Measurements from ENCODE around the gene SCN4B. TPM values are rescaled to one million over a fixed set of nuclear protein-coding genes. Genes with fewer than 3 reads are reported as not detected.

The SCN4B gene
- total and polyA plus RNA-seq, 4 donors: 0.05 to 0.67 (median 0.42) TPM; not detected in 1

DNA sequence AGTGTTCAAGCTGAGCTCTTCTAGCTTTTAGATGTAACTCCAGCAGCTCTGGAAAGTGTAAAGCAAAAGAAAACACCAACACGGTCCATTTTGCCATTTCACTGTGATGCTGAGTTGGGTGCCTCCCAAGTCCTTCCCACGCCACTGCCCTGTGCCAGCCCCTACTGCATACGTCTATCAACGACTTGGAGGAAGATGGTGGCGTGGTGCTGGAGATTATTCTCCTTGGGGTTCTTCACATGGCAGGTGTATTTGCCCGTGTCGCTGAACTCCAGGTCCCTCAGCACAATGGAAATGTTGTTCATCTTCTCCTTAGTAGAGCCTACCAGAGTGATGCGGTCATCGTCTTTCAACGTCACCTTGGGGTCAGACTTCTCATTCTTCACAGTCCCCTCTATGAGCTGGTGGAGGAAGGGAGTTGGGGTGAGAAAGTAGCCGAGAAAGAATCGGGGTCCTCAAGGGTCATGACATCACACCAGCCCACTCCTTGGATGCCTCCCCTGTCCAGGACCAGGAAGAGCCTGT, 8.9 kb downstream of the SCN4B start:
- TF ChIP-seq, protein P1, sequence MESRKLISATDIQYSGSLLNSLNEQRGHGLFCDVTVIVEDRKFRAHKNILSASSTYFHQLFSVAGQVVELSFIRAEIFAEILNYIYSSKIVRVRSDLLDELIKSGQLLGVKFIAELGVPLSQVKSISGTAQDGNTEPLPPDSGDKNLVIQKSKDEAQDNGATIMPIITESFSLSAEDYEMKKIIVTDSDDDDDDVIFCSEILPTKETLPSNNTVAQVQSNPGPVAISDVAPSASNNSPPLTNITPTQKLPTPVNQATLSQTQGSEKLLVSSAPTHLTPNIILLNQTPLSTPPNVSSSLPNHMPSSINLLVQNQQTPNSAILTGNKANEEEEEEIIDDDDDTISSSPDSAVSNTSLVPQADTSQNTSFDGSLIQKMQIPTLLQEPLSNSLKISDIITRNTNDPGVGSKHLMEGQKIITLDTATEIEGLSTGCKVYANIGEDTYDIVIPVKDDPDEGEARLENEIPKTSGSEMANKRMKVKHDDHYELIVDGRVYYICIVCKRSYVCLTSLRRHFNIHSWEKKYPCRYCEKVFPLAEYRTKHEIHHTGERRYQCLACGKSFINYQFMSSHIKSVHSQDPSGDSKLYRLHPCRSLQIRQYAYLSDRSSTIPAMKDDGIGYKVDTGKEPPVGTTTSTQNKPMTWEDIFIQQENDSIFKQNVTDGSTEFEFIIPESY (IDR thresholded peaks at IDR 0.05): no peak
- TF ChIP-seq HNF4G (IDR thresholded peaks at IDR 0.05) (no peak), YY1 (IDR thresholded peaks at IDR 0.05) (no peak), EGR1 (IDR thresholded peaks at IDR 0.05; ENCODE audit: low read depth in 2 of 2) (no peak), RAD21 (IDR thresholded peaks at IDR 0.05) (no peak), RXRA (IDR thresholded peaks at IDR 0.05) (no peak), GABPA (IDR thresholded peaks at IDR 0.05 in 1 of 2, conservative IDR thresholded peaks at IDR 0.05 in 1 of 2) (no peak), TAF1 (conservative IDR thresholded peaks at IDR 0.05) (no peak)
- TF ChIP-seq, protein P2, sequence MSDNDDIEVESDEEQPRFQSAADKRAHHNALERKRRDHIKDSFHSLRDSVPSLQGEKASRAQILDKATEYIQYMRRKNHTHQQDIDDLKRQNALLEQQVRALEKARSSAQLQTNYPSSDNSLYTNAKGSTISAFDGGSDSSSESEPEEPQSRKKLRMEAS (IDR thresholded peaks at IDR 0.05): no peak
- TF ChIP-seq, protein P3, sequence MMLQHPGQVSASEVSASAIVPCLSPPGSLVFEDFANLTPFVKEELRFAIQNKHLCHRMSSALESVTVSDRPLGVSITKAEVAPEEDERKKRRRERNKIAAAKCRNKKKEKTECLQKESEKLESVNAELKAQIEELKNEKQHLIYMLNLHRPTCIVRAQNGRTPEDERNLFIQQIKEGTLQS (IDR thresholded peaks at IDR 0.05): no peak
- H3K4me3 ChIP-seq (ENCODE audit: low read depth in 1 of 3, low read length in 3 of 3): no peak overlapping the region
- no peaks in the 10 kb centered on the region for H3K36me3 ChIP-seq (ENCODE audit: control insufficient read depth in 4 of 4, insufficient read depth in 3 of 4, low read depth in 1 of 4, low read length in 3 of 4)
- no peaks in the 10 kb centered on the region for H3K9me3 ChIP-seq (ENCODE audit: control insufficient read depth in 4 of 4, low read length in 3 of 4)
- WGBS: 67% methylated on average over 12 of the region's 12 CpGs
- peaks cover 0 to 9% (median 0%) of the 10 kb centered on the region in 4 donors for H3K27me3 ChIP-seq (ENCODE audit: control insufficient read depth in 4 of 4, insufficient read depth in 4 of 4, low read length in 3 of 4)
- H3K4me1 ChIP-seq (ENCODE audit: control insufficient read depth in 4 of 4, insufficient read depth in 4 of 4, low read length in 3 of 4): peaks cover 0 to 11% (median 1%) of the 10 kb centered on the region in 4 donors
- no peak overlapping the region for H3K9ac ChIP-seq (ENCODE audit: low read depth in 1 of 2, low read length in 2 of 2)
- no peak for DNase-seq (ENCODE audit: low spot score)
- no peak overlapping the region for H3K27ac ChIP-seq (ENCODE audit: low read depth in 1 of 2, low read length in 2 of 2)

DNA sequence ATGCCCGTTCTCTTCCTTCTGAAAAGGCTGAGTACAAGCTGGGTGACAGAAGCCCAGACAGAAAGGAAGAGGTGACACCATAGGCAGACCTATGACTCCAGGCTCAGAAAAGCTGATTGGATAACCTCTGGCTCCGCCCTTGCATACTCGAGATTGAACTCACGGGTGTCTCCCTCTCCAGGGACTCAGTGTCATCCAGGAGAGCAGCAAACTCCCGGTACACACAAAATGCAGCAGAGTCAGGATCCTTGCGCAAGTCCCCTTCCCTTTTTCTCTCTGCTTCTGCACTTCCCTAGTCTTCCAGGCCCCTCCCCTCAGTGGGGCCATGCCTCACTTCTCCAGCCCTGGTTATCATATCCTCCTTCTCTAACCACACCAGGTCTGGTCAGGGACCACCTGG, 9.8 kb downstream of the SCN4B start:
- H3K27ac ChIP-seq (ENCODE audit: low read depth in 1 of 2, low read length in 2 of 2): no peak overlapping the region
- no peak for DNase-seq (ENCODE audit: low spot score)
- H3K9me3 ChIP-seq (ENCODE audit: control insufficient read depth in 4 of 4, low read length in 3 of 4): no peaks in the 10 kb centered on the region
- TF ChIP-seq YY1 (IDR thresholded peaks at IDR 0.05) (no peak), HNF4G (IDR thresholded peaks at IDR 0.05) (no peak), EGR1 (IDR thresholded peaks at IDR 0.05; ENCODE audit: low read depth in 2 of 2) (no peak), FOXA1 (IDR thresholded peaks at IDR 0.05) (no peak), HNF4A (conservative IDR thresholded peaks at IDR 0.05) (no peak), RXRA (IDR thresholded peaks at IDR 0.05) (no peak), SP1 (IDR thresholded peaks at IDR 0.05) (no peak), NR2F2 (IDR thresholded peaks at IDR 0.05) (no peak), TAF1 (conservative IDR thresholded peaks at IDR 0.05) (no peak), RAD21 (IDR thresholded peaks at IDR 0.05) (no peak), JUND (IDR thresholded peaks at IDR 0.05) (no peak), FOXA2 (IDR thresholded peaks at IDR 0.05) (no peak), GABPA (IDR thresholded peaks at IDR 0.05 in 1 of 2, conservative IDR thresholded peaks at IDR 0.05 in 1 of 2) (no peak)
- TF ChIP-seq, protein P4, sequence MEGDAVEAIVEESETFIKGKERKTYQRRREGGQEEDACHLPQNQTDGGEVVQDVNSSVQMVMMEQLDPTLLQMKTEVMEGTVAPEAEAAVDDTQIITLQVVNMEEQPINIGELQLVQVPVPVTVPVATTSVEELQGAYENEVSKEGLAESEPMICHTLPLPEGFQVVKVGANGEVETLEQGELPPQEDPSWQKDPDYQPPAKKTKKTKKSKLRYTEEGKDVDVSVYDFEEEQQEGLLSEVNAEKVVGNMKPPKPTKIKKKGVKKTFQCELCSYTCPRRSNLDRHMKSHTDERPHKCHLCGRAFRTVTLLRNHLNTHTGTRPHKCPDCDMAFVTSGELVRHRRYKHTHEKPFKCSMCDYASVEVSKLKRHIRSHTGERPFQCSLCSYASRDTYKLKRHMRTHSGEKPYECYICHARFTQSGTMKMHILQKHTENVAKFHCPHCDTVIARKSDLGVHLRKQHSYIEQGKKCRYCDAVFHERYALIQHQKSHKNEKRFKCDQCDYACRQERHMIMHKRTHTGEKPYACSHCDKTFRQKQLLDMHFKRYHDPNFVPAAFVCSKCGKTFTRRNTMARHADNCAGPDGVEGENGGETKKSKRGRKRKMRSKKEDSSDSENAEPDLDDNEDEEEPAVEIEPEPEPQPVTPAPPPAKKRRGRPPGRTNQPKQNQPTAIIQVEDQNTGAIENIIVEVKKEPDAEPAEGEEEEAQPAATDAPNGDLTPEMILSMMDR (IDR thresholded peaks at IDR 0.05; ENCODE audit: low read depth, low read length, missing input control): no peak
- TF ChIP-seq, protein P3 (IDR thresholded peaks at IDR 0.05): no peak
- TF ChIP-seq, protein P1 (IDR thresholded peaks at IDR 0.05): no peak
- TF ChIP-seq, protein P5, sequence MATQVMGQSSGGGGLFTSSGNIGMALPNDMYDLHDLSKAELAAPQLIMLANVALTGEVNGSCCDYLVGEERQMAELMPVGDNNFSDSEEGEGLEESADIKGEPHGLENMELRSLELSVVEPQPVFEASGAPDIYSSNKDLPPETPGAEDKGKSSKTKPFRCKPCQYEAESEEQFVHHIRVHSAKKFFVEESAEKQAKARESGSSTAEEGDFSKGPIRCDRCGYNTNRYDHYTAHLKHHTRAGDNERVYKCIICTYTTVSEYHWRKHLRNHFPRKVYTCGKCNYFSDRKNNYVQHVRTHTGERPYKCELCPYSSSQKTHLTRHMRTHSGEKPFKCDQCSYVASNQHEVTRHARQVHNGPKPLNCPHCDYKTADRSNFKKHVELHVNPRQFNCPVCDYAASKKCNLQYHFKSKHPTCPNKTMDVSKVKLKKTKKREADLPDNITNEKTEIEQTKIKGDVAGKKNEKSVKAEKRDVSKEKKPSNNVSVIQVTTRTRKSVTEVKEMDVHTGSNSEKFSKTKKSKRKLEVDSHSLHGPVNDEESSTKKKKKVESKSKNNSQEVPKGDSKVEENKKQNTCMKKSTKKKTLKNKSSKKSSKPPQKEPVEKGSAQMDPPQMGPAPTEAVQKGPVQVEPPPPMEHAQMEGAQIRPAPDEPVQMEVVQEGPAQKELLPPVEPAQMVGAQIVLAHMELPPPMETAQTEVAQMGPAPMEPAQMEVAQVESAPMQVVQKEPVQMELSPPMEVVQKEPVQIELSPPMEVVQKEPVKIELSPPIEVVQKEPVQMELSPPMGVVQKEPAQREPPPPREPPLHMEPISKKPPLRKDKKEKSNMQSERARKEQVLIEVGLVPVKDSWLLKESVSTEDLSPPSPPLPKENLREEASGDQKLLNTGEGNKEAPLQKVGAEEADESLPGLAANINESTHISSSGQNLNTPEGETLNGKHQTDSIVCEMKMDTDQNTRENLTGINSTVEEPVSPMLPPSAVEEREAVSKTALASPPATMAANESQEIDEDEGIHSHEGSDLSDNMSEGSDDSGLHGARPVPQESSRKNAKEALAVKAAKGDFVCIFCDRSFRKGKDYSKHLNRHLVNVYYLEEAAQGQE (IDR thresholded peaks at IDR 0.05): no peak
- TF ChIP-seq, protein P2 (IDR thresholded peaks at IDR 0.05): no peak
- H3K4me1 ChIP-seq (ENCODE audit: control insufficient read depth in 4 of 4, insufficient read depth in 4 of 4, low read length in 3 of 4): peaks cover 0 to 11% (median 1%) of the 10 kb centered on the region in 4 donors
- 19% methylated on average over 6 of the region's 6 CpGs for WGBS
- H3K9ac ChIP-seq (ENCODE audit: low read depth in 1 of 2, low read length in 2 of 2): no peak overlapping the region
- no peaks in the 10 kb centered on the region for H3K36me3 ChIP-seq (ENCODE audit: control insufficient read depth in 4 of 4, insufficient read depth in 3 of 4, low read depth in 1 of 4, low read length in 3 of 4)
- H3K27me3 ChIP-seq (ENCODE audit: control insufficient read depth in 4 of 4, insufficient read depth in 4 of 4, low read length in 3 of 4): peaks cover 0 to 9% (median 0%) of the 10 kb centered on the region in 4 donors
- H3K4me3 ChIP-seq (ENCODE audit: low read depth in 1 of 3, low read length in 3 of 3): no peak overlapping the region
